Stomach (tissue), 4 donors: ENCODE data around the gene AIG1.

Source experiments
- EP300 ChIP-seq: sonication (generic); formaldehyde crosslinking; IDR thresholded peaks from one replicate; pipeline ENCODE4 v1.6.1; 2017; ENCODE audit warnings: antibody characterized with exemption
- POLR2A ChIP-seq, 4 donors: fragments of 450-650 bp; IDR thresholded peaks; one replicate each; pipeline ENCODE4 v1.6.1; 2016; ENCODE audit warnings: antibody characterized with exemption in 4 of 4, control low read depth in 2 of 4, mild to moderate bottlenecking in 1 of 4, moderate library complexity in 1 of 4
- TF ChIP-seq, protein P1 (sequence below), 7 experiments: fragments of 450-650 bp in 4 of 7; fragments of 200-600 bp in 3 of 7; sonication (generic) in 3 of 7; IDR thresholded peaks; one replicate each; pipeline ENCODE4 v1.5.1; 2016 to 2019; ENCODE audit warnings: antibody characterized with exemption in 7 of 7, control low read depth in 2 of 7, mild to moderate bottlenecking in 1 of 7

DNA sequence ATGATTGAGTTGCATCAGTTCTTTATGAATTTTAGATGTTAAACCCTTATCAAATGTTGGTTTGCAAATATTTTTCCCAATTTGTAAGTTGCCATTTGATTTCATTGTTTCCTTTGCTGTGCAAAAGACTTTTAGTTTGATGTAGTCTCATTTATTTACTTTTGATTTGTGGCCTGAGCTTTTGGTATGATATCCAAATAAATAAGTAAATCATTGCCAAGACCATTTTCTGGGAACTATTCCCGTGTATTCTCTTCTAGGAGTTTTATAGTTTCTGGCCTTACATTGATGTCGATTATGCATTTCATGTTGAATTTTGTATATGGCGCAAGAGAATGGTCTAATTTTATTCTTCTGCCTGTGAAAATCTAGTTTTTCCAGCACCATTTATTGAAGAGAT, 13.4 kb downstream of the AIG1 start:
- TF ChIP-seq, protein P1, sequence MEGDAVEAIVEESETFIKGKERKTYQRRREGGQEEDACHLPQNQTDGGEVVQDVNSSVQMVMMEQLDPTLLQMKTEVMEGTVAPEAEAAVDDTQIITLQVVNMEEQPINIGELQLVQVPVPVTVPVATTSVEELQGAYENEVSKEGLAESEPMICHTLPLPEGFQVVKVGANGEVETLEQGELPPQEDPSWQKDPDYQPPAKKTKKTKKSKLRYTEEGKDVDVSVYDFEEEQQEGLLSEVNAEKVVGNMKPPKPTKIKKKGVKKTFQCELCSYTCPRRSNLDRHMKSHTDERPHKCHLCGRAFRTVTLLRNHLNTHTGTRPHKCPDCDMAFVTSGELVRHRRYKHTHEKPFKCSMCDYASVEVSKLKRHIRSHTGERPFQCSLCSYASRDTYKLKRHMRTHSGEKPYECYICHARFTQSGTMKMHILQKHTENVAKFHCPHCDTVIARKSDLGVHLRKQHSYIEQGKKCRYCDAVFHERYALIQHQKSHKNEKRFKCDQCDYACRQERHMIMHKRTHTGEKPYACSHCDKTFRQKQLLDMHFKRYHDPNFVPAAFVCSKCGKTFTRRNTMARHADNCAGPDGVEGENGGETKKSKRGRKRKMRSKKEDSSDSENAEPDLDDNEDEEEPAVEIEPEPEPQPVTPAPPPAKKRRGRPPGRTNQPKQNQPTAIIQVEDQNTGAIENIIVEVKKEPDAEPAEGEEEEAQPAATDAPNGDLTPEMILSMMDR (IDR thresholded peaks at IDR 0.05): no peak
- TF ChIP-seq POLR2A (IDR thresholded peaks at IDR 0.05) (no peak), EP300 (no peak)
